Muscle layer of duodenum (tissue), 2 donors: ENCODE data around the gene FAM186B.

Experiments
- H3K27ac ChIP-seq: one replicate; pipeline ENCODE4 v1.7.0; 2013; ENCODE audit warnings: mild to moderate bottlenecking, low read length
- H3K27me3 ChIP-seq: one replicate; pipeline ENCODE4 v1.7.0; 2013; ENCODE audit warnings: low read depth, mild to moderate bottlenecking, control low read depth, low read length
- H3K36me3 ChIP-seq, 2 donors: one replicate each; pipeline ENCODE4 v1.7.0; 2013; ENCODE audit warnings: low read length in 2 of 2, control low read depth in 1 of 2, mild to moderate bottlenecking in 1 of 2; ENCODE audit not compliant: insufficient read depth in 2 of 2, control insufficient read depth in 1 of 2
- H3K4me1 ChIP-seq, 2 donors: one replicate each; pipeline ENCODE4 v1.7.0; 2013; ENCODE audit warnings: low read length in 2 of 2, mild to moderate bottlenecking in 2 of 2, control low read depth in 1 of 2, moderate library complexity in 1 of 2; ENCODE audit not compliant: insufficient read depth in 2 of 2, control insufficient read depth in 1 of 2
- H3K4me3 ChIP-seq, 2 donors: one replicate each; pipeline ENCODE4 v1.7.0; 2013; ENCODE audit warnings: low read length in 2 of 2, low read depth in 1 of 2, mild to moderate bottlenecking in 1 of 2
- H3K9me3 ChIP-seq, 2 donors: one replicate each; pipeline ENCODE4 v1.7.0; 2013; ENCODE audit warnings: low read length in 2 of 2, control low read depth in 1 of 2, mild to moderate bottlenecking in 1 of 2; ENCODE audit not compliant: control insufficient read depth in 1 of 2
- donor health status: healthy.

Gene FAM186B

DNA sequence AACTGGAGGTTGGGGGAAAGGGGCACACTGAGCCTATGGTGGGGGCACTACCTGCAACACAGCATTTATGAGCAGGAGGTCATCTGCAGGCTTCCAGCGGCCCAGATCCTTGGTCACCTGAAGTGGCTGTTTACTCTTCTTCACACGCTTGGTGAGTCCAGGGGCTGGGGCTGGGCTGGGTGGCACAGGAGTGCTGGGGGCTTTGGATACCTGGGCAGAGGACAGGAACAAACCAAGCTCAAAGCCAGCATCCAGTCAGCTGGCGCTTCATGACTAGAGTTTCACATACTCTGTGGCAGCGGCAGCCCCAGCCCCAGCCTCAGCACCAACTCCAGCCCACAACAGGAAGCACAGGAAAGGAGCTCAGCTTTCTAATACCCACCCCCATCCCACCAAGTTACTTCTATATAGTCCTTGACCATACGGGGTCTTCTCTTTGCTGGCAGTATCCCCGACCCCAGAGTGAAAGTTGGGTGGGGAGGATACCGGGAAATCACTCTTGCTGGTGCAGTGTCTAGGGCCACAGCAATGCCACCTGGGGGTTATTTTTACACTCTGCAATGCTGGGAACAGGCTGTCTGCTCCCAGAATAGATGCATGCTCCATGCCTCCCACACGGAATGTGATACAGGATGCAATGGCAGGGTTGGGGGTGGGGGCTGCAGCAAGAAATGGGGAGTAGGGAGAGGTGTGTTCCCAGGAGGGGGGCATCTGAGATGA is 40.6 kb downstream of the FAM186B start:
- Histone ChIP-seq H3K36me3 (peaks cover 45 to 58% of the 10 kb centered on the region in 2 donors), H3K27ac (no peak overlapping the region), H3K9me3 (no peaks in the 10 kb centered on the region), H3K4me3 (no peak overlapping the region), H3K4me1 (peaks cover 9 to 25% of the 10 kb centered on the region in 2 donors), H3K27me3 (no peaks in the 10 kb centered on the region)

DNA sequence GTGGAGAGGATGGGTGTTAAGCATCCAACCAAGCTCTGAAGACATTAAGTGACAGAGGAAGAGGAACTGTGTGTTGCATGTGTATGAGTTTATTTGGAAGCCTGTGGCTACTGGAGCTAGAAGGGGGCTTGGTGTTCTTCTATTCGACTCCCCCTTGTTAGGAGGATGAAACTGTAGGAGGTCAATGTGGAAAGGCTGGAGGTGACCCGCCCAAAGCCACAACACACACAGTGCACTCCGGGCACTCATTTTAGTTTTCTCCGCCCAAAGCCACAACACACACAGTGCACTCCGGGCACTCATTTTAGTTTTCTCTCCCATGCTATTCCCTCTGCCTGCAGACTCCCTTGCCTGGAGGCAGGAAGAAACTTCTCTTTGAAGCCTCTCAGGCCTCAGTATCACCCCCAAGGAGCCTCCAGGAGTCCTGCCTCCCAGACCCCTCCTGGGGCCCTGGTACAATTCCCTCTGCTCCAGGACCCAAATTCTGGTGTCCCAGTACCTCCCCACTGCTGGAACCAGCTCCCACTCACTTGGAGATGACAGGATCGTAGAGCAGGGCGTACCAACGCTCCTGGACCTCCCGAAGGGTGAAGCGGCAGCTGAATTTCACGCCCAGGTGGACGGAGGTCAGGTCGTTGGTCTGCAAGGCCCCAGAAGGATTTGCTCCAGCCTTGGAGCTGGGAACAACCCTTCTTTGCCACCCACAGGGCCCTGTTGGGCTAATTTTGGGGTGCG is 41.3 kb downstream of the FAM186B start:
- Histone ChIP-seq H3K27me3 (no peaks in the 10 kb centered on the region), H3K4me3 (no peak overlapping the region), H3K9me3 (no peaks in the 10 kb centered on the region), H3K4me1 (peaks cover 9 to 20% of the 10 kb centered on the region in 2 donors), H3K36me3 (peaks cover 49 to 65% of the 10 kb centered on the region in 2 donors), H3K27ac (no peak overlapping the region)

DNA sequence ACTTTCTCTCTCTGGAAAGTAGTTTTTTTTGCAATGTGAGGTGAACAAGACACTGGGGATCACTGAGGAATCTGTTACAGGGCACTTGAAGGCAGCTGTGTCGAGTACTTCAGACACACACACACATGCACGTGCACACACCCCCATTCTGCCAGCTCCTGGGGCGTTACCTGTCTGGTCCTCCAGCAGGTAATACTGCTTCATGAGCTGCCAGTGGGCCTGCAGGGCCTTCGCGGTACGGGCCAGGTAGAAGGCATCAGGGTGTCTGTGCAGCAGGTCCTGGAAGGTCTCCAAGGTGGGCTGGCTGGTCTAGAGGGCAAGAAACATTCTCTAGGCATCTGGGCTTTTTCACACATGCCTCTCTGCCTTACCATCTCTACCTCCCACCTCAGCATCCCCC is 42.6 kb downstream of the FAM186B start:
- H3K4me1 ChIP-seq, result peaks cover 9 to 12% of the 10 kb centered on the region in 2 donors
- H3K36me3 ChIP-seq, result peaks cover 57 to 76% of the 10 kb centered on the region in 2 donors
- H3K27ac ChIP-seq, result no peak overlapping the region
- no peaks in the 10 kb centered on the region for H3K9me3 ChIP-seq
- no peak overlapping the region for H3K4me3 ChIP-seq
- no peaks in the 10 kb centered on the region for H3K27me3 ChIP-seq

DNA sequence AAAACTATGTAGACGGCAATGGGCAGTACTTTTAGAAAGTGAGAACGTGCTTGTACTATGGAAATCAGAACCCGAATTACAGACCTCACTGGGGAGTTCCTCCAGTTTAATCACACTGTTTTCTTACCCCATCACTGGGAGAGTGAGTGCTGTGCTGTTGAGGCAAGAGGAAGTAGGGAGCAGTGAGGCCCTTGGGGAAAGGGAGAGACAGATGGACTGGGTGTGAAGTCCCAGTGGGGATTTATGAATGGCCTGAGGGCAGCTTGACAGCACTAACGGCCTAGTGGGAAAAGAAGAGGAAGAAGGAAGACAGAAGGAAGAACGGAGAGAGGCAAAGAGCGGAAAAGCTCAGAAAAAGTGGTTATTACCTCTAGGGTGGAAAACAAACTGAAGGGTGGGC is 43.2 kb downstream of the FAM186B start:
- Histone ChIP-seq H3K27me3 (no peaks in the 10 kb centered on the region), H3K27ac (no peak overlapping the region), H3K4me1 (peaks cover 9 to 11% of the 10 kb centered on the region in 2 donors), H3K36me3 (peaks cover 57 to 82% of the 10 kb centered on the region in 2 donors), H3K4me3 (no peak overlapping the region), H3K9me3 (no peaks in the 10 kb centered on the region)

DNA sequence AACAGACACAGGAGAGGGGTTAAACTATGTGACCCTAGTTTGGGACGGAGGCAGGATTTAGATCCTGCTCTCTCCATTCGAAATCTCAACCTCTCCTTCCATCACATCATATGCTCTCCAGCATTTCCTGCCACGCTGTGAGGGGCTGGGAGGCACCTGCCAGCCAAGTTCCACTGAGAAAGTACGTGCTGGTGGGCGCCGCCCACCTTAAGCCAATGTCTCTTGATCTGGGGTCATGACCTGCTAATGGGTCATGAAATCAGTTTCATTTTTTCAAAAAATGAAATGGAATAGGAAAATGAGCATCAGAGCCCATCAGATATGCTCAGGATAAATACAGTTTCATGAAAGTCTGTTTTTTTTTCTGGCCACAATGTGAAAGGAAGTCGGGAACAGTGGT is 44.7 kb downstream of the FAM186B start:
- no peak overlapping the region for H3K4me3 ChIP-seq
- no peaks in the 10 kb centered on the region for H3K4me1 ChIP-seq
- H3K27ac ChIP-seq, result no peak overlapping the region
- no peaks in the 10 kb centered on the region for H3K9me3 ChIP-seq
- H3K27me3 ChIP-seq, result no peaks in the 10 kb centered on the region
- peaks cover 53 to 94% of the 10 kb centered on the region in 2 donors for H3K36me3 ChIP-seq

DNA sequence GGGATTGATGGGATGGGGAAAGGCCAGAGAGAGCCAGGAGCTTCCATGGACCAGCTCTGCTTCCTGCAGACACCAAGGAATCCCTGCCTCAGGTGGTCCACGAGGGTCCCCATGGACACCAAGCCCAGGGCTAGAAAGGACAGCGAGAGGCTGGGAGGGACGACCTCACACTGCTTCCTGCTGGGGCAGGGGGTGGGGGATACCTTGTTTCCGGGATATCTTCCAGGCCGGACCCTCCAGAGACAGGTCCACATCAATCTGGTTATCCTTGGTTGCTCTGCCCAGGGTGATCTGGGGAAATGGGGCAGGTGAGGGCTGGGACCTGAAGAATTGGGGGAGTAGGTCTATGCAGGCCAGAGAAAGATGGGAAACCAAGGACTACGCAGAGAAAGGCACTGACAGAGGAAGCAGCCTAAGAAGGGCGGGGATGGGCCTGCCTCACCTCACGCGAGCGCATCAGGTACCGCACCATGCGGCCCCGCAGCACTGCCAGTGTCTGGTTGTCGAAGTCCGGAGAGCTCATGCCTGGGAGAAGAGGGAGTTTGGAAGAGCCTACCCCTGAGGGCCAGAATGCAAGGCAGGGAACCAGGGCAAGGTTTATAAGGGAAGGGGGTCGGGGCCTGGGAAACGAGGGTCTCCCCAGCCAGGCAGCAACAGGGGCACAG is 46.3 kb downstream of the FAM186B start:
- Histone ChIP-seq H3K27me3 (no peaks in the 10 kb centered on the region), H3K4me3 (no peak overlapping the region), H3K9me3 (no peaks in the 10 kb centered on the region), H3K36me3 (peaks cover 47 to 80% of the 10 kb centered on the region in 2 donors), H3K27ac (no peak overlapping the region), H3K4me1 (no peaks in the 10 kb centered on the region)

DNA sequence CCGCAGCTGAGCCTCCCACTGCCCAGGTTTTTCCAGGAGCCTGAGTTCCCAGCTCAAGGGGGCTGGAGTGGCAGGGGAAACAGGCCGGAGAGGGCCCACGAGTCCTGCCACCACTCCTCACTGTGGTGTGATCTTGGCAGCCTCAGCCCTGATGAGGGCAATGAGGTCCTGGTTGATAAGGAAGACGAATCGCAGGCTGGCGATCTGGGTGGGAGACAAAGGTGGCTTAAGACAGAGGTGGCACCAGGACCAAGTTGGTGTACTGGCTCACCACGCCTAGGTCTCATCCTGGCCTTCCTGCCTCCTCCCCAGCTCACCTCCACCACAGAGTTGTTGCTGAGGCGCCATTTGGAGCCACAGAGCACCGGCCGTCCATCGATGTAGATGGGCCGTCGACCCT is 46.9 kb downstream of the FAM186B start:
- Histone ChIP-seq H3K36me3 (peaks cover 43 to 74% of the 10 kb centered on the region in 2 donors), H3K4me1 (no peaks in the 10 kb centered on the region), H3K4me3 (no peak overlapping the region), H3K27me3 (no peaks in the 10 kb centered on the region), H3K9me3 (no peaks in the 10 kb centered on the region), H3K27ac (no peak overlapping the region)

DNA sequence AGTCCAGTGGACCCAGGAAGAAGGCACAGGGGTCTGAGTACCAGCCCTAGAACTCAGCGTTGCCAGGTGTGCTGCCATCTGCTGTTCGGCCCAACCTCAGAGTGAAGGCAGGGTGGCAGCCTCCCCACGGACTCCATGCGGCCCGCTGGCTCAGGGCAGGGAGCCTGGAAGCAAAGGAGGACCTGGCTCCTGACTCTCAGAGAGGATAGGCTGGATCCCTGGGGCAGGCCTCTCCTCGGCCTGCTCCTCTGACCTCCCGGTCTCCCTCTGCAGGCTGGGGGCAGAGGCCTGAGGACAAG is 47.6 kb downstream of the FAM186B start:
- Histone ChIP-seq H3K9me3 (no peaks in the 10 kb centered on the region), H3K27ac (no peak overlapping the region), H3K27me3 (no peaks in the 10 kb centered on the region), H3K4me1 (no peaks in the 10 kb centered on the region), H3K4me3 (no peak overlapping the region), H3K36me3 (peaks cover 36 to 67% of the 10 kb centered on the region in 2 donors)

DNA sequence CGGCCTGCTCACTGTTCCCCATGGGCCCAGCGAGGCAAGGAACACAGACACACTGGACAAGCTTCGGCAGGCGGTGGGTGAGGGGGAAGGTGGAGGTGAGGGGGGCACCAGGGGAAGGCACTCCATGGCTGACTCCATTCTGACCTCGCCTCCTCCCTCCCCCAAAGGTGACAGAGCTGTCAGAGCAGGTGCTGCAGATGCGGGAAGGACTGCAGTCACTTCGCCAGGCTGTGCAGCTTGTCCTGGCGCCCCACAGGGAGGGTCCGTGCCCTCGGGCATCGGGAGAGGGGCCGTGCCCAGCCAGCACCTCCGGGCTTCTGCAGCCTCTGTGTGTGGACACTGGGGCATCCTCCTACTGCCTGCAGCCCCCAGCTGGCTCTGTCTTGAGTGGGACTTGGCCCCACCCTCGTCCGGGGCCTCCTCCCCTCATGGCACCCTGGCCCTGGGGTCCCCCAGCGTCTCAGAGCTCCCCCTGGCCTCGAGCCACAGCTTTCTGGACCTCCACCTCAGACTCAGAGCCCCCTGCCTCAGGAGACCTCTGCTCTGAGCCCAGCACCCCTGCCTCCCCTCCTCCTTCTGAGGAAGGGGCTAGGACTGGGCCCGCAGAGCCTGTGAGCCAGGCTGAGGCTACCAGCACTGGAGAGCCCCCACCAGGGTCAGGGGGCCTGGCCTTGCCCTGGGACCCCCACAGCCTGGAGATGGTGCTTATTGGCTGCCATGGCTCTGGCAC is 48.1 kb downstream of the FAM186B start:
- Histone ChIP-seq H3K4me3 (no peak overlapping the region), H3K9me3 (no peaks in the 10 kb centered on the region), H3K36me3 (peaks cover 33 to 62% of the 10 kb centered on the region in 2 donors), H3K27ac (no peak overlapping the region), H3K27me3 (no peaks in the 10 kb centered on the region), H3K4me1 (no peaks in the 10 kb centered on the region)

DNA sequence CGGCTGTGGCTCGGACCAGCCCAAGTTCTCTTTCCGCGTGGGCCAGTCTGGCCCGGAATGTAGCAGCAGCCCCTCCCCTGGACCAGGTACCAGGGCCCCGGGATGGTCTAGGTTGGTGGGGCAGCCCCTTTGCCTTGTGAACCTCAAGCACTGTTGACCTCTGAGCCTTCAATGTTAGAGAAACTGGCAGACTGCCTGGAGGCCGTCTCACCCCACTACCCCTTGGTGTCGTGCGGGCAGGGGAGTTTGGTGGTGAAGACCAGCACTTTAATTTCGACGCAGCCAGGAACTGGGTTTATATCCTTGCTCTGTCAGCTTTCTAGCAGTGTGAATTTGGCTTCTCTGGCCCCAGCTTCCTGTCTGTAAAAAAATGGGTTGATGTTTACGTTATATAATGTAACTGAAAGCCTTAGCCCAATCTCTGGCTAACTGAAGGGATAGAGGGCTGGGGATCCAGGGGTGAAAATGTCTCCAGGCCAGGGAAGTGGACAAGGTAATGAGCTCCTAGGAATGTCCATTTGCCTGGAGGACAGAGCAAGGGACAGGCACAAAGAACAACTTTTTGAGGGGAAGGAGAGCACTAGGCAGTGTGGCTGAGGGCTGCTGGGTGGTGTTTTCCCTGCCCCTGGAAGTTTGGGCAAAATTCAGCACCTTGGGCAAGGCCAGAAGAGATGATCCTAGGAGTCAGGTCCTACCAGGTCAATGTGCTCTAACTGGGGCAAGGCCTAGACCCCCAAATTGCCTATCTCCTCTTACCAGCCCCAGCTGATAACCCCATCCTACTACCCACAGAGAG is 48.9 kb downstream of the FAM186B start:
- peaks cover 26 to 54% of the 10 kb centered on the region in 2 donors for H3K36me3 ChIP-seq
- H3K27ac ChIP-seq, result no peak overlapping the region

More for the DNA sequence above, 48.9 kb downstream of the FAM186B start:
- Histone ChIP-seq H3K27me3 (no peaks in the 10 kb centered on the region), H3K9me3 (no peaks in the 10 kb centered on the region), H3K4me1 (no peaks in the 10 kb centered on the region), H3K4me3 (no peak overlapping the region)
